IMR-90 (cell line): ENCODE data around the gene SDK1. TPM values are rescaled to one million over a fixed set of nuclear protein-coding genes. Genes with fewer than 3 reads are reported as not detected.

ENCODE experiments used
- ATAC-seq: fragments of 200-7000 bp; cut with Tn5 transposase; 2 replicates; pipeline ENCODE4 v1.9.1; 2020; ENCODE audit warnings: low read depth, mild to moderate bottlenecking, moderate library complexity
- BruUV-seq: library from RNA; stranded (reverse); fragments of 400-500 nt; replicated peaks from 2 replicates; lab custom pipeline; 2021; lab: Mats Ljungman, UMichigan
- CTCF ChIA-PET: fragments of 300-600 bp; formaldehyde crosslinking; extraction: SDS; loops from one replicate; lab custom pipeline; 2021; ENCODE audit warnings: antibody characterized with exemption; lab: Yijun Ruan, JAX
- POLR2A ChIA-PET: fragments of 300-600 bp; sonication (Branson Sonifier 250); formaldehyde crosslinking; loops from one replicate; lab custom pipeline; 2022; ENCODE audit warnings: antibody characterized with exemption; ENCODE audit not compliant: unreplicated experiment; lab: Charles Lee
- DNase-seq: peaks from one replicate; pipeline ENCODE4 v3.0.0; 2013
- H2AFZ ChIP-seq: replicated peaks from 2 replicates; pipeline ENCODE3; 2013; ENCODE audit warnings: low read length, mild to moderate bottlenecking; ENCODE audit not compliant: poor library complexity
- H2AK5ac ChIP-seq: 2 replicates; pipeline ENCODE4 v1.6.1; 2013; ENCODE audit warnings: low read depth, low read length, inconsistent platforms
- H2AK9ac ChIP-seq: replicated peaks from 2 replicates; pipeline ENCODE3; 2013; ENCODE audit warnings: mild to moderate bottlenecking, low read depth, low read length, moderate library complexity; ENCODE audit not compliant: poor library complexity
- H2BK120ac ChIP-seq: 2 replicates; pipeline ENCODE4 v1.6.1; 2013; ENCODE audit warnings: low read depth, low read length, inconsistent platforms
- H2BK15ac ChIP-seq: 3 replicates; pipeline ENCODE4 v1.6.1; 2013; ENCODE audit warnings: low read depth, low read length, inconsistent platforms
- H2BK20ac ChIP-seq: 2 replicates; pipeline ENCODE4 v1.6.1; 2013; ENCODE audit warnings: low read depth, mild to moderate bottlenecking, inconsistent platforms, low read length, moderate library complexity
- H2BK5ac ChIP-seq: 2 replicates; pipeline ENCODE4 v1.6.1; 2013; ENCODE audit warnings: mild to moderate bottlenecking, low read depth, low read length, inconsistent platforms; ENCODE audit not compliant: poor library complexity, severe bottlenecking
- H3K14ac ChIP-seq: replicated peaks from 2 replicates; pipeline ENCODE4 v1.6.1; 2013; ENCODE audit warnings: low read depth, low read length, inconsistent platforms
- H3K18ac ChIP-seq: 2 replicates; pipeline ENCODE4 v1.6.1; 2013; ENCODE audit warnings: low read depth, low read length, control low read depth
- H3K23ac ChIP-seq: 2 replicates; pipeline ENCODE4 v1.6.1; 2013; ENCODE audit warnings: low read depth, low read length, inconsistent platforms
- H3K27ac ChIP-seq: 2 replicates; pipeline ENCODE4 v1.5.1; 2013; ENCODE audit warnings: mild to moderate bottlenecking, control low read depth, low read length; ENCODE audit not compliant: insufficient read depth
- H3K27me3 ChIP-seq: 2 replicates; pipeline ENCODE4 v1.6.1; 2013; ENCODE audit warnings: low read length; ENCODE audit not compliant: control insufficient read depth, insufficient read depth
- H3K36me3 ChIP-seq: 2 replicates; pipeline ENCODE4 v1.6.1; 2013; ENCODE audit warnings: low read length, mixed read lengths; ENCODE audit not compliant: control insufficient read depth, insufficient read depth
- H3K4ac ChIP-seq: 2 replicates; pipeline ENCODE4 v1.6.1; 2013; ENCODE audit warnings: low read depth, low read length, inconsistent platforms
- H3K4me1 ChIP-seq: 2 replicates; pipeline ENCODE4 v1.6.1; 2013; ENCODE audit warnings: low read length, mixed read lengths; ENCODE audit not compliant: control insufficient read depth, insufficient read depth
- H3K4me2 ChIP-seq: 2 replicates; pipeline ENCODE4 v1.6.1; 2013; ENCODE audit warnings: low read depth, mild to moderate bottlenecking, control low read depth, low read length, moderate library complexity
- H3K4me3 ChIP-seq: 2 replicates; pipeline ENCODE4 v1.5.1; 2013; ENCODE audit warnings: low read depth, mild to moderate bottlenecking, control low read depth, low read length, moderate library complexity; ENCODE audit not compliant: insufficient read depth
- H3K56ac ChIP-seq: 2 replicates; pipeline ENCODE4 v1.6.1; 2013; ENCODE audit warnings: low read length, inconsistent platforms; ENCODE audit not compliant: insufficient read depth; ENCODE audit errors: extremely low read depth
- H3K79me1 ChIP-seq, 2 experiments: 2 replicates each; pipeline ENCODE4 v1.6.1; 2013; ENCODE audit warnings: low read length in 2 of 2, inconsistent platforms in 1 of 2, low read depth in 1 of 2
- H3K9ac ChIP-seq: 2 replicates; pipeline ENCODE4 v1.6.1; 2013; ENCODE audit warnings: low read depth, low read length, control low read depth
- H3K9me1 ChIP-seq: 2 replicates; pipeline ENCODE4 v1.6.1; 2013; ENCODE audit warnings: low read length, inconsistent platforms; ENCODE audit not compliant: insufficient read depth
- H3K9me3 ChIP-seq: 2 replicates; pipeline ENCODE4 v1.6.1; 2013; ENCODE audit warnings: low read length; ENCODE audit not compliant: control insufficient read depth, insufficient read depth
- H4K20me1 ChIP-seq: 2 replicates; pipeline ENCODE4 v1.6.1; 2013; ENCODE audit warnings: low read length, inconsistent platforms; ENCODE audit not compliant: insufficient read depth
- H4K5ac ChIP-seq: 2 replicates; pipeline ENCODE4 v1.6.1; 2013; ENCODE audit warnings: mild to moderate bottlenecking, low read depth, low read length, control low read depth
- H4K8ac ChIP-seq, 2 experiments: 2 replicates each; pipeline ENCODE4 v1.6.1; 2013; ENCODE audit warnings: low read depth in 2 of 2, low read length in 2 of 2, control low read depth in 1 of 2, inconsistent platforms in 1 of 2
- H4K91ac ChIP-seq: 2 replicates; pipeline ENCODE4 v1.6.1; 2013; ENCODE audit warnings: low read depth, low read length, inconsistent platforms; ENCODE audit not compliant: insufficient read depth
- MAFK ChIP-seq: IDR thresholded peaks from 2 replicates; pipeline ENCODE4 v1.6.1; 2012; ENCODE audit warnings: low read depth, low read length, improper control_type of control experiment
- NFE2L2 ChIP-seq: fragments of 150-350 bp; IDR thresholded peaks from 2 replicates; pipeline ENCODE4 v1.6.1; 2016; ENCODE audit warnings: low read depth, mild to moderate bottlenecking, low read length
- RAD21 ChIP-seq: IDR thresholded peaks from 2 replicates; pipeline ENCODE4 v1.6.1; 2012; ENCODE audit warnings: low read length, improper control_type of control experiment
- whole genome bisulfite sequencing, 2 experiments: methylation state at CpG; one replicate each; pipeline versions ENCODE4 v1.1.5 to v1.1.7; 2013; ENCODE audit warnings: missing lambda C conversion rate in 2 of 2; ENCODE audit not compliant: insufficient read length in 1 of 2; ENCODE audit errors: extremely low coverage in 2 of 2; 5-methylcytosine and 5-hydroxymethylcytosine counted together
- dilution Hi-C: fragments of 300-500 bp; cut with HindIII; formaldehyde crosslinking; loops from one replicate; pipeline ENCODE4 v1.14.3; 2018; ENCODE audit warnings: low sequenced_read_pairs; ENCODE audit not compliant: unreplicated experiment
- in situ Hi-C: fragments of 300-500 bp; cut with MboI; formaldehyde crosslinking; loops from 3 replicates; pipeline ENCODE4 v1.14.3; 2019; ENCODE audit warnings: low sequenced_read_pairs, inconsistent platforms, mixed read lengths
- intact Hi-C: fragments of 100-400 bp; cut with micrococcal nuclease; formaldehyde crosslinking; loops from 2 replicates; pipeline ENCODE4 v1.10.0; 2022
- polyA plus RNA-seq, 3 experiments: library from polyadenylated mRNA; depleted of rRNA; stranded (reverse); fragments of >200 nt; gene quantifications; 2 replicates each; pipeline ENCODE4 v1.2.3, GENCODE V29; 2012; ENCODE audit warnings: low replicate concordance in 1 of 3
- total RNA-seq: library from RNA; depleted of rRNA; stranded (reverse); fragments of >200 nt; gene quantifications from 2 replicates; pipeline ENCODE4 v1.2.3, GENCODE V29; 2012
- TF ChIP-seq, protein P1 (sequence below): fragments of 150-350 bp; IDR thresholded peaks from 2 replicates; pipeline ENCODE4 v1.6.1; 2017; ENCODE audit warnings: mild to moderate bottlenecking, antibody characterized with exemption, low read length, low read depth

Gene SDK1
- total and polyA plus RNA-seq, 2 of the 4 experiments (the other 2 are of a cell fraction), result 1.5 to 1.6 TPM

DNA sequence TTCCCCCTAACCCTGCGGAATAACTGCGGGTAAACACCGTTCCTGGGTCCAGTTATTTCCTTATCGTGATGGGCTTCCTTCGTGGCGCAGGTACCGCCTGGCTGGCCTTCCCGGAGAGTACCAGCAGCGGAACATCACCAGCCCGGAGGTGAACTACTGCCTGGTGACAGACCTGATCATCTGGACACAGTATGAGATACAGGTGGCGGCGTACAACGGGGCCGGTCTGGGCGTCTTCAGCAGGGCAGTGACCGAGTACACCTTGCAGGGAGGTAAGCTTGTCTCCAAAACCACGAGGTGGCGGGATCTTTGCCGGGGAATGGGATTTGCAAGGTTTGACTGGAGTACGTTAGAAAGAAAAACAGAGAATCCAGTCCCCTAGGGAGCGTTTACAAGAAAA lies 716.0 kb downstream of the SDK1 start:
- no TSS peak for BruUV-seq
- dilution Hi-C loops (no loop called here), in situ Hi-C loops (no loop called here), intact Hi-C loops (no loop called here)
- Histone ChIP-seq H3K36me3 (no peaks in the 10 kb centered on the region), H3K4me3 (no peak overlapping the region), H3K14ac (no peak overlapping the region), H3K4me2 (no peak overlapping the region), H2AK9ac (no peak overlapping the region), H2AFZ (no peak overlapping the region), H2BK5ac (no peak overlapping the region), H2BK120ac (no peak overlapping the region), H3K79me1 (no peaks in the 10 kb centered on the region), H4K5ac (no peak overlapping the region), H4K20me1 (no peaks in the 10 kb centered on the region), H4K91ac (no peak overlapping the region), H3K4me1 (no peaks in the 10 kb centered on the region), H2BK15ac (no peak overlapping the region), H3K27ac (no peak overlapping the region), H3K9me3 (peaks cover 26% of the 10 kb centered on the region), H3K9ac (no peak overlapping the region), H3K27me3 (no peaks in the 10 kb centered on the region), H3K4ac (no peak overlapping the region), H4K8ac (no peak overlapping the region), H2BK20ac (no peak overlapping the region), H3K23ac (no peak overlapping the region), H3K56ac (no peak overlapping the region), H3K18ac (no peak overlapping the region), H2AK5ac (no peak overlapping the region), H3K9me1 (no peaks in the 10 kb centered on the region)
- DNase-seq (no peak), ATAC-seq (no peak)
- ChIA-PET POLR2A (no interaction called here), CTCF (no interaction called here)
- 93% methylated on average over 12 of the region's 21 CpGs; no CpG with 5 or more reads in 1 of the 2 experiments for WGBS, 2 experiments
- TF ChIP-seq RAD21 (no peak), NFE2L2 (no peak), MAFK (no peak)
- TF ChIP-seq, protein P1, sequence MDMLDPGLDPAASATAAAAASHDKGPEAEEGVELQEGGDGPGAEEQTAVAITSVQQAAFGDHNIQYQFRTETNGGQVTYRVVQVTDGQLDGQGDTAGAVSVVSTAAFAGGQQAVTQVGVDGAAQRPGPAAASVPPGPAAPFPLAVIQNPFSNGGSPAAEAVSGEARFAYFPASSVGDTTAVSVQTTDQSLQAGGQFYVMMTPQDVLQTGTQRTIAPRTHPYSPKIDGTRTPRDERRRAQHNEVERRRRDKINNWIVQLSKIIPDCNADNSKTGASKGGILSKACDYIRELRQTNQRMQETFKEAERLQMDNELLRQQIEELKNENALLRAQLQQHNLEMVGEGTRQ, result no peak
